ENCODE data around the gene PARP3.

DNA sequence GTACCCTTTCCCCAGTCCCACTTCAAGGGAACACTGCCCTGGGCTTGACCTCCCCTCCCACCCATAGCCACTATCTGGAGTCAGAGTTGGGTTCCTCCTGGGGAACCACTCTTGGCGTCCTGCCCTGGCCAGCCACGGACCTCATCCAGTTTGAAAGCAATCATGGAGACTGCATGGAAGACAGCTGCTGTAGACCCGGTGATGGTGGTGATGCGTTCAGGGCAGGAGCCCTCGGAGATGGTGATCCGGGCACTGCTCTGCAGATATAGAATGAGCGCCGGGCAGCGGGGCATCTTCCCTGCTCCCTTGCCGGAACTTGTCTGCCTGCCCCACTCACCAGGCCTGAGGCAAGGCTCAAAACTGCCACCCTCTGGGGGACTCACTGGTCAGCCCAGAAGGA, 18.2 kb downstream of the PARP3 start:
- TF ChIP-seq, protein P1, sequence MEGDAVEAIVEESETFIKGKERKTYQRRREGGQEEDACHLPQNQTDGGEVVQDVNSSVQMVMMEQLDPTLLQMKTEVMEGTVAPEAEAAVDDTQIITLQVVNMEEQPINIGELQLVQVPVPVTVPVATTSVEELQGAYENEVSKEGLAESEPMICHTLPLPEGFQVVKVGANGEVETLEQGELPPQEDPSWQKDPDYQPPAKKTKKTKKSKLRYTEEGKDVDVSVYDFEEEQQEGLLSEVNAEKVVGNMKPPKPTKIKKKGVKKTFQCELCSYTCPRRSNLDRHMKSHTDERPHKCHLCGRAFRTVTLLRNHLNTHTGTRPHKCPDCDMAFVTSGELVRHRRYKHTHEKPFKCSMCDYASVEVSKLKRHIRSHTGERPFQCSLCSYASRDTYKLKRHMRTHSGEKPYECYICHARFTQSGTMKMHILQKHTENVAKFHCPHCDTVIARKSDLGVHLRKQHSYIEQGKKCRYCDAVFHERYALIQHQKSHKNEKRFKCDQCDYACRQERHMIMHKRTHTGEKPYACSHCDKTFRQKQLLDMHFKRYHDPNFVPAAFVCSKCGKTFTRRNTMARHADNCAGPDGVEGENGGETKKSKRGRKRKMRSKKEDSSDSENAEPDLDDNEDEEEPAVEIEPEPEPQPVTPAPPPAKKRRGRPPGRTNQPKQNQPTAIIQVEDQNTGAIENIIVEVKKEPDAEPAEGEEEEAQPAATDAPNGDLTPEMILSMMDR (IDR thresholded peaks at IDR 0.05) = no peak
- no peak for TF ChIP-seq POLR2AphosphoS5 (IDR thresholded peaks at IDR 0.05; ENCODE audit: insufficient read depth in 1 of 2, low read depth in 1 of 2)
- TF ChIP-seq POLR2A (IDR thresholded peaks at IDR 0.05) = no peak

All from vagina (tissue), 2 donors.